GM12878 (cell line): ENCODE measurements around the gene KRTAP10-1. TPM values are rescaled to one million over a fixed set of nuclear protein-coding genes. Genes with fewer than 3 reads are reported as not detected.

Experiments
- ATAC-seq: fragments of 200-7000 bp; cut with Tn5 transposase; 3 replicates; pipeline ENCODE4 v1.9.1; 2020; ENCODE audit warnings: mild to moderate bottlenecking, moderate library complexity
- BruUV-seq: library from RNA; stranded (reverse); fragments of 400-500 nt; replicated peaks from 2 replicates; lab custom pipeline; 2021; lab: Mats Ljungman, UMichigan
- CTCF ChIA-PET: fragments of 300-600 bp; sonication (Branson Sonifier 250); formaldehyde crosslinking; extraction: SDS; loops from one replicate; lab custom pipeline; 2021; ENCODE audit warnings: inconsistent platforms; lab: Yijun Ruan, JAX
- POLR2A ChIA-PET: fragments of 350-600 bp; formaldehyde crosslinking; extraction: SDS; loops from one replicate; lab custom pipeline; 2021; ENCODE audit warnings: inconsistent platforms; lab: Charles Lee
- RAD21 ChIA-PET: fragments of 300-600 bp; sonication (Branson Sonifier 250); formaldehyde crosslinking; loops from one replicate; lab custom pipeline; 2023; ENCODE audit warnings: antibody characterized with exemption; ENCODE audit not compliant: unreplicated experiment; lab: Charles Lee
- SMC1A ChIA-PET: fragments of 300-600 bp; sonication (Branson Sonifier 250); formaldehyde crosslinking; loops from one replicate; lab custom pipeline; 2023; ENCODE audit not compliant: unreplicated experiment, uncharacterized antibody; lab: Charles Lee
- DNase-seq: peaks from one replicate; pipeline ENCODE4 v3.0.0-alpha.2; 2011; ENCODE audit warnings: low read depth, low spot score
- FAIRE-seq: peaks from 3 replicates; lab custom pipeline; 2011; peaks lifted over from hg19 to GRCh38; lab: Jason Lieb, UNC
- H2AFZ ChIP-seq: 2 replicates; pipeline ENCODE4 v1.6.0; 2011; ENCODE audit warnings: low read depth, low read length, control low read depth; ENCODE audit not compliant: control insufficient read depth
- H3K27ac ChIP-seq: 2 replicates; pipeline ENCODE4 v1.5.1; 2011; ENCODE audit warnings: control low read depth; ENCODE audit not compliant: control insufficient read depth, insufficient read depth
- H3K27me3 ChIP-seq, 2 experiments: replicated peaks in 1 of 2; 2 replicates each; pipeline versions ENCODE4 v1.6.0 to v1.6.1; 2011; ENCODE audit warnings: low read length in 1 of 2; ENCODE audit not compliant: control insufficient read depth in 2 of 2, insufficient read depth in 2 of 2
- H3K36me3 ChIP-seq, 2 experiments: 2 replicates each; pipeline ENCODE4 v1.5.1; 2011; ENCODE audit warnings: low read length in 1 of 2; ENCODE audit not compliant: control insufficient read depth in 2 of 2, insufficient read depth in 2 of 2
- H3K4me1 ChIP-seq: 2 replicates; pipeline ENCODE4 v1.6.1; 2011; ENCODE audit warnings: mild to moderate bottlenecking, low read length, moderate library complexity, mixed read lengths; ENCODE audit not compliant: control insufficient read depth, insufficient read depth
- H3K4me2 ChIP-seq: 2 replicates; pipeline ENCODE4 v1.6.0; 2011; ENCODE audit warnings: control low read depth; ENCODE audit not compliant: control insufficient read depth, insufficient read depth
- H3K4me3 ChIP-seq: fragments of 200-600 bp; sonication (generic); 2 replicates; pipeline ENCODE4 v1.5.1; 2016
- H3K79me2 ChIP-seq: 2 replicates; pipeline ENCODE4 v1.6.0; 2011; ENCODE audit warnings: low read length; ENCODE audit not compliant: control insufficient read depth, insufficient read depth
- H3K9ac ChIP-seq: 2 replicates; pipeline ENCODE4 v1.8.0; 2011; ENCODE audit warnings: low read length, control low read depth, mixed read lengths; ENCODE audit not compliant: control insufficient read depth, insufficient read depth
- H3K9me3 ChIP-seq: replicated peaks from 3 replicates; pipeline ENCODE4 v1.5.1; 2011; ENCODE audit warnings: mild to moderate bottlenecking, low read length; ENCODE audit not compliant: control insufficient read depth, insufficient read depth
- H4K20me1 ChIP-seq: 2 replicates; pipeline ENCODE4 v1.6.0; 2011; ENCODE audit not compliant: control insufficient read depth, insufficient read depth
- BCL11A ChIP-seq: IDR thresholded peaks from 2 replicates; pipeline ENCODE4 v1.6.1; 2011; ENCODE audit warnings: low read depth, low read length
- CBX3 ChIP-seq: fragments of 200-600 bp; sonication (generic); IDR thresholded peaks from 2 replicates; pipeline ENCODE4 v1.6.1; 2016; ENCODE audit warnings: low read depth, borderline replicate concordance
- CHD4 ChIP-seq: fragments of 200-600 bp; sonication (generic); IDR thresholded peaks from 2 replicates; pipeline ENCODE4 v1.6.1; 2016; ENCODE audit warnings: mild to moderate bottlenecking
- EGR1 ChIP-seq, 2 experiments: IDR thresholded peaks; 1 replicate in 1 of 2; 2 replicates in 1 of 2; pipeline ENCODE4 v1.6.1; 2011 to 2012; ENCODE audit warnings: low read depth in 2 of 2, low read length in 2 of 2, borderline replicate concordance in 1 of 2, mild to moderate bottlenecking in 1 of 2, moderate library complexity in 1 of 2
- FOXK2 ChIP-seq: fragments of 450-650 bp; IDR thresholded peaks from 2 replicates; pipeline ENCODE4 v1.6.1; 2017; ENCODE audit warnings: mild to moderate bottlenecking, moderate library complexity
- JUNB ChIP-seq: IDR thresholded peaks from 2 replicates; pipeline ENCODE4 v1.6.1; 2016; ENCODE audit warnings: antibody characterized with exemption, mild to moderate bottlenecking
- MAX ChIP-seq: IDR thresholded peaks from 2 replicates; pipeline ENCODE4 v1.6.1; 2012; ENCODE audit warnings: low read depth, low read length, improper control_type of control experiment
- NFXL1 ChIP-seq: fragments of 450-650 bp; IDR thresholded peaks from 2 replicates; pipeline ENCODE4 v1.6.1; 2017; ENCODE audit warnings: antibody characterized with exemption, mild to moderate bottlenecking, borderline replicate concordance
- RB1 ChIP-seq: fragments of 450-650 bp; formaldehyde crosslinking; IDR thresholded peaks from 2 replicates; pipeline ENCODE4 v1.6.1; 2017; ENCODE audit warnings: mild to moderate bottlenecking, borderline replicate concordance
- RCOR1 ChIP-seq: conservative IDR thresholded peaks from 2 replicates; pipeline ENCODE4 v1.6.1; 2012; ENCODE audit warnings: low read depth, low read length, improper control_type of control experiment
- SMAD5 ChIP-seq: IDR thresholded peaks from 2 replicates; pipeline ENCODE4 v1.6.1; 2016; ENCODE audit warnings: antibody characterized with exemption, low read depth
- SREBF1 ChIP-seq: IDR thresholded peaks from 2 replicates; pipeline ENCODE4 v1.6.1; 2012; ENCODE audit warnings: mild to moderate bottlenecking, low read length
- SUPT20H ChIP-seq: IDR thresholded peaks from 2 replicates; pipeline ENCODE4 v1.6.1; 2011; ENCODE audit warnings: low read depth, mild to moderate bottlenecking, low read length, moderate library complexity, borderline replicate concordance; ENCODE audit not compliant: control insufficient read depth
- TBL1XR1 ChIP-seq: IDR thresholded peaks from 2 replicates; pipeline ENCODE4 v1.6.1; 2012; ENCODE audit warnings: low read depth, low read length, improper control_type of control experiment
- ZBED1 ChIP-seq: IDR thresholded peaks from 2 replicates; pipeline ENCODE4 v1.6.1; 2016; ENCODE audit warnings: borderline replicate concordance
- WGBS: methylation state at CpG from one replicate; pipeline ENCODE4 v1.1.6; 2016; ENCODE audit warnings: low lambda C conversion rate; ENCODE audit not compliant: insufficient replicate concordance, insufficient coverage; ENCODE audit errors: missing lambda C conversion rate; 5-methylcytosine and 5-hydroxymethylcytosine counted together
- in situ Hi-C: fragments of 300-500 bp; cut with MboI; formaldehyde crosslinking; loops from 9 replicates; pipeline ENCODE4 v1.14.3; 2018; ENCODE audit warnings: mixed read lengths
- intact Hi-C: fragments of 100-400 bp; cut with micrococcal nuclease; formaldehyde crosslinking; loops from one replicate; pipeline ENCODE4 v1.14.2; 2022; ENCODE audit not compliant: unreplicated experiment
- polyA plus RNA-seq, 11 experiments: library from polyadenylated mRNA; depleted of rRNA in 4 of 11; unstranded in 6 of 11; stranded (reverse) in 5 of 11; fragments of >200 nt; fragmentation: Nextera tagmentation in 4 of 11; fragmentation: Illumina TruSeq in 1 of 11; extraction: Ambion mirVana in 4 of 11; extraction: Trizol in 1 of 11; gene quantifications; 1 replicate in 1 of 11; 2 replicates in 10 of 11; pipeline versions ENCODE4 v1.2.1 to v1.2.3, GENCODE V29; 2011 to 2016; ENCODE audit warnings: inconsistent platforms in 2 of 11, missing spikeins in 2 of 11, low read depth in 1 of 11
- total RNA-seq, 4 experiments: library from RNA; depleted of rRNA in 3 of 4; stranded (reverse); fragments of >200 nt in 3 of 4; fragmentation: Illumina TruSeq in 1 of 4; extraction: Trizol in 1 of 4; gene quantifications; 2 replicates each; pipeline versions ENCODE4 v1.2.1 to v1.2.3, GENCODE V29; 2013 to 2021
- TF ChIP-seq, protein P1 (sequence below): IDR thresholded peaks from 2 replicates; pipeline ENCODE4 v1.6.1; 2012; ENCODE audit warnings: low read length, inconsistent platforms
- TF ChIP-seq, protein P2 (sequence below): IDR thresholded peaks from 2 replicates; pipeline ENCODE4 v1.6.1; 2012; ENCODE audit warnings: mild to moderate bottlenecking, low read depth, low read length

Gene KRTAP10-1
- total and polyA plus RNA-seq, 10 of the 15 experiments (the other 5 are each of a cell fraction or from before 2014, with no cell fraction given), result not detected

- no peak for DNase-seq
- H3K9ac ChIP-seq, result no peak overlapping the region
- no peaks in the 10 kb centered on the region for H3K79me2 ChIP-seq
- 45% methylated on average over 13 of the region's 13 CpGs for WGBS
- H3K36me3 ChIP-seq, result no peaks in the 10 kb centered on the region
- H3K9me3 ChIP-seq, result no peaks in the 10 kb centered on the region; the same call in 2 of the 3 replicates
- ChIA-PET POLR2A (no interaction called here), RAD21 (no interaction called here)
- TF ChIP-seq CHD4 (no peak), RB1 (no peak), SUPT20H (no peak), ZBED1 (no peak), CBX3 (no peak), JUNB (no peak), FOXK2 (no peak), NFXL1 (no peak), TBL1XR1 (no peak), EGR1 (IDR thresholded peaks at IDR 0.05; ENCODE audit: borderline replicate concordance in 1 of 2, low read depth in 2 of 2, low read length in 2 of 2) (no peak), BCL11A (no peak), SREBF1 (no peak), RCOR1 (no peak), SMAD5 (no peak), MAX (no peak)
- TF ChIP-seq, protein P1, sequence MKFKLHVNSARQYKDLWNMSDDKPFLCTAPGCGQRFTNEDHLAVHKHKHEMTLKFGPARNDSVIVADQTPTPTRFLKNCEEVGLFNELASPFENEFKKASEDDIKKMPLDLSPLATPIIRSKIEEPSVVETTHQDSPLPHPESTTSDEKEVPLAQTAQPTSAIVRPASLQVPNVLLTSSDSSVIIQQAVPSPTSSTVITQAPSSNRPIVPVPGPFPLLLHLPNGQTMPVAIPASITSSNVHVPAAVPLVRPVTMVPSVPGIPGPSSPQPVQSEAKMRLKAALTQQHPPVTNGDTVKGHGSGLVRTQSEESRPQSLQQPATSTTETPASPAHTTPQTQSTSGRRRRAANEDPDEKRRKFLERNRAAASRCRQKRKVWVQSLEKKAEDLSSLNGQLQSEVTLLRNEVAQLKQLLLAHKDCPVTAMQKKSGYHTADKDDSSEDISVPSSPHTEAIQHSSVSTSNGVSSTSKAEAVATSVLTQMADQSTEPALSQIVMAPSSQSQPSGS, result no peak
- TF ChIP-seq, protein P2, sequence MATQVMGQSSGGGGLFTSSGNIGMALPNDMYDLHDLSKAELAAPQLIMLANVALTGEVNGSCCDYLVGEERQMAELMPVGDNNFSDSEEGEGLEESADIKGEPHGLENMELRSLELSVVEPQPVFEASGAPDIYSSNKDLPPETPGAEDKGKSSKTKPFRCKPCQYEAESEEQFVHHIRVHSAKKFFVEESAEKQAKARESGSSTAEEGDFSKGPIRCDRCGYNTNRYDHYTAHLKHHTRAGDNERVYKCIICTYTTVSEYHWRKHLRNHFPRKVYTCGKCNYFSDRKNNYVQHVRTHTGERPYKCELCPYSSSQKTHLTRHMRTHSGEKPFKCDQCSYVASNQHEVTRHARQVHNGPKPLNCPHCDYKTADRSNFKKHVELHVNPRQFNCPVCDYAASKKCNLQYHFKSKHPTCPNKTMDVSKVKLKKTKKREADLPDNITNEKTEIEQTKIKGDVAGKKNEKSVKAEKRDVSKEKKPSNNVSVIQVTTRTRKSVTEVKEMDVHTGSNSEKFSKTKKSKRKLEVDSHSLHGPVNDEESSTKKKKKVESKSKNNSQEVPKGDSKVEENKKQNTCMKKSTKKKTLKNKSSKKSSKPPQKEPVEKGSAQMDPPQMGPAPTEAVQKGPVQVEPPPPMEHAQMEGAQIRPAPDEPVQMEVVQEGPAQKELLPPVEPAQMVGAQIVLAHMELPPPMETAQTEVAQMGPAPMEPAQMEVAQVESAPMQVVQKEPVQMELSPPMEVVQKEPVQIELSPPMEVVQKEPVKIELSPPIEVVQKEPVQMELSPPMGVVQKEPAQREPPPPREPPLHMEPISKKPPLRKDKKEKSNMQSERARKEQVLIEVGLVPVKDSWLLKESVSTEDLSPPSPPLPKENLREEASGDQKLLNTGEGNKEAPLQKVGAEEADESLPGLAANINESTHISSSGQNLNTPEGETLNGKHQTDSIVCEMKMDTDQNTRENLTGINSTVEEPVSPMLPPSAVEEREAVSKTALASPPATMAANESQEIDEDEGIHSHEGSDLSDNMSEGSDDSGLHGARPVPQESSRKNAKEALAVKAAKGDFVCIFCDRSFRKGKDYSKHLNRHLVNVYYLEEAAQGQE, result no peak
- TF ChIP-seq, all 136 proteins: peak for 0
- H3K4me3 ChIP-seq, result no peak overlapping the region
- CTCF ChIA-PET, result no interaction called here
- no TSS peak for BruUV-seq
- in situ Hi-C loops, result no loop called here
- no peak overlapping the region for H3K27ac ChIP-seq
- SMC1A ChIA-PET, result interaction anchor here (1.0 kb wide), 1 partner anchor 228 kb away, joined by 3 read pairs; no protein-coding TSS in a partner anchor
- FAIRE-seq, result no peak
- H2AFZ ChIP-seq, result no peak overlapping the region
- H3K27me3 ChIP-seq, result no peaks in the 10 kb centered on the region
- no peak overlapping the region for H3K4me2 ChIP-seq
- H4K20me1 ChIP-seq, result no peaks in the 10 kb centered on the region
- no peaks in the 10 kb centered on the region for H3K4me1 ChIP-seq
- no peak for ATAC-seq
- intact Hi-C loops, result no loop called here
Measured at GRCh38 chr21:44548381-44548780, 8.4 kb upstream of the KRTAP10-1 start.
